Heart left ventricle (tissue), 13 donors: ENCODE data around the gene POLR2A.

Experiments
- CTCF ChIP-seq, 12 donors: fragments of 200-600 bp; sonication (generic) in 4 of 12; IDR thresholded peaks; one replicate each; pipeline versions ENCODE4 v1.5.0 to v1.8.0; 2018 to 2022; ENCODE audit warnings: antibody characterized with exemption in 12 of 12, mild to moderate bottlenecking in 5 of 12
- POLR2A ChIP-seq, 2 donors: fragments of 450-650 bp; IDR thresholded peaks; one replicate each; pipeline ENCODE4 v1.6.1; 2017; ENCODE audit warnings: antibody characterized with exemption in 2 of 2, mild to moderate bottlenecking in 2 of 2, moderate library complexity in 2 of 2
- donor health status: ischemic (EF 13 %, LVEDD 7.1; RV severe dilation, severe dysfunction).
- donor health status: DM: no; HTN: yes; CAD: no.
- donor health status: DM: no; HTN: no; CAD: no.
- donor health status: ischemic (EF 25% LVEDD 6.9; RV normal size, moderate dysfunction).
- donor health status: ischemic (EF 25% LVEDD 5.7; RV mildly dilated, moderate dysfunction).
- donor health status: ischemic (EF 35%, LVEDD 5.7; RV mildly dilated, moderate dysfunction).
- donor health status: nonischemic (EF 11% LVEDD 7.7; RV severe dilation, severe dysfunction).
- donor health status: DM: yes; HTN: yes; CAD: no.
- donor health status: PGD.
- donor health status: ischemic (EF 29% LVEDD 5.4; RV normal size, mild dysfunction).
- donor health status: nonischemic (EF 23%, LVEDD 6.1; RV moderate dilation, normal function).

- TF ChIP-seq CTCF (IDR thresholded peaks at IDR 0.05) (no peak), POLR2A (IDR thresholded peaks at IDR 0.05) (no peak)
Observed at GRCh38 chr17:7437950-7438614, 46.1 kb upstream of the POLR2A start.
